Suppressor macrophage treated with lipopolysaccharide for 4 hours (primary cell): Measurements from ENCODE around the gene ERMAP.

Experiments
- DNase-seq: peaks from one replicate; pipeline ENCODE4 v3.0.0-alpha.2; 2020

ERMAP gene

GRCh38 chr1:42880384-42880783, 63.5 kb downstream of the ERMAP start:
- DNase-seq = no peak

- no peak for DNase-seq
Observed at GRCh38 chr1:42886046-42886739, 69.3 kb downstream of the ERMAP start.

- DNase-seq = no peak
Observed at GRCh38 chr1:42886800-42887199, 69.9 kb downstream of the ERMAP start.

GRCh38 chr1:42887366-42887765, 70.4 kb downstream of the ERMAP start:
- no peak for DNase-seq

- DNase-seq = no peak
Observed at GRCh38 chr1:42888013-42888633, 71.2 kb downstream of the ERMAP start.

- no peak for DNase-seq
Observed at GRCh38 chr1:42889264-42889663, 72.3 kb downstream of the ERMAP start.

- DNase-seq = no peak
Observed at GRCh38 chr1:42891465-42892138, 74.7 kb downstream of the ERMAP start.
